ENCODE measurements around the gene GRK5. TPM values are rescaled to one million over a fixed set of nuclear protein-coding genes. Genes with fewer than 3 reads are reported as not detected.

GRK5 gene
- polyA plus RNA-seq, 1 donor from 2014 or later: 34.9 TPM

DNA sequence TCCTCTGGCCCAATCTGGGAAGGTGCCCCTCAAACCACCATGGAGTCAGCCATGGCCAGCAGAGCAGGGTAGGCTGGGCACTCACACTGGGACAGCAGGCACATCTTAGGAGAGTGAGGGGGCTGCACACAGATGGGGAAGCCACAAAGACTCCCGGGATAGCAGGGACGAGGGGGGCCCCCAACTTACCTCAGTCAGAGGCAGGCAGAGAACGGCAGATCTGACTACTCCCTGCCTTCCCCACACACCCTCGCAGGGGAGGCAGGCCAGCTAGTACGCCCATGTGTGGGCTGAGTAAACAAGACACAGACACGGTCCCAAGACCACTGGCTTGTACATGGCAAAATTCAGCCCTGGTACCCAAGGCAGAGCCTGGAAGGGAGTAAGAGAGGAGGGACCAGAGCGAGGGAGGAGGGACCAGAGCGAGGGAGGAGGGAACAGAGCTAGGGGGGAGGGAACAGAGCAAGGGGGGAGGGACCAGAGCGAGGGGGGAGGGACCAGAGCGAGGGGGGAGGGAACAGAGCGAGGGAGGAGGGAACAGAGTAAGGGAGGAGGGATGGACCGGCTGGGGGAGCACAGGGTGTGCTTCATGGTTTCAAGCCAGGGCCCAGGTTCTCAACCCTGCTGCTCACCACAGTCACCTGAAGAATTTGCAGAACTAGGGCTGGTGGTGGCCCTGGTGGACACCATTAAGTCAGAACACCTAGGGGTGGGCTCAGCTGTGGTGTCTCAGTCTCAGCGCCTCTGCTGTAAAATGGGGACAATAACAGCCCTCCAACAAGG lies 261.4 kb downstream of the GRK5 start:
- Histone ChIP-seq H3K9me3 (ENCODE audit: low read length) (no peaks in the 10 kb centered on the region), H3K27me3 (ENCODE audit: insufficient read depth, low read depth, low read length) (no peaks in the 10 kb centered on the region), H3F3A (ENCODE audit: insufficient read depth, low read length, poor library complexity, severe bottlenecking) (no peaks in the 10 kb centered on the region), H3K9me2 (ENCODE audit: insufficient read depth, low read length) (no peaks in the 10 kb centered on the region), H3K4me2 (ENCODE audit: low read length) (no peak overlapping the region), H3K36me3 (ENCODE audit: insufficient read depth, low read length) (no peaks in the 10 kb centered on the region), H3K9ac (ENCODE audit: low read length) (no peak overlapping the region), H4K20me1 (ENCODE audit: insufficient read depth) (no peaks in the 10 kb centered on the region), H3K27ac (ENCODE audit: low read length) (no peak overlapping the region), H3K79me2 (replicated peaks; ENCODE audit: insufficient read depth, low read length) (no peaks in the 10 kb centered on the region), H2AFZ (ENCODE audit: low read depth, low read length) (no peak overlapping the region), H3K4me3 (ENCODE audit: low read length) (no peak overlapping the region)
- TF ChIP-seq TAF1 (IDR thresholded peaks at IDR 0.05; ENCODE audit: low read depth) (no peak), RAD21 (conservative IDR thresholded peaks at IDR 0.05) (no peak), EP300 (conservative IDR thresholded peaks at IDR 0.05; ENCODE audit: poor library complexity, severe bottlenecking) (no peak)

DNA sequence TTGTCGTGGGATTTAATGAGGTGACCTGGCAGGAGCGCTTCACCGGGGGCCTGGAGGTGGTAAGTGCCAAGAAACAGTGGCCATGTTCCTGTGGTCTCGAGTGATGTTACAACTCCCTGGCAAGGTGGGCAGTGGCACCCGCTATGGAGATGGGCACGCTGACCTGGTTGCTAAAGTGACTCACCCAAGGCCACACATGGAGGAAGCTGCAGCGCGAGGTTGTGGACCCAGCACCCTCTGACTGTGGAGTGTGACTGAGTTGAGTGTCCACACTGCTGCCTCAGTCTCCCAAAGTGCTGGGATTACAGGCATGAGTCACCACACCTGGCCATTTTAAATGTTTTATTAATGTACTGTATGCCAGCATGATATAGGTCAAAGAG lies 261.9 kb downstream of the GRK5 start:
- no peaks in the 10 kb centered on the region for H4K20me1 ChIP-seq (ENCODE audit: insufficient read depth)
- H3F3A ChIP-seq (ENCODE audit: insufficient read depth, low read length, poor library complexity, severe bottlenecking): no peaks in the 10 kb centered on the region
- no peaks in the 10 kb centered on the region for H3K27me3 ChIP-seq (ENCODE audit: insufficient read depth, low read depth, low read length)
- no peak overlapping the region for H2AFZ ChIP-seq (ENCODE audit: low read depth, low read length)
- H3K4me2 ChIP-seq (ENCODE audit: low read length): no peak overlapping the region
- H3K9me2 ChIP-seq (ENCODE audit: insufficient read depth, low read length): no peaks in the 10 kb centered on the region
- no peak overlapping the region for H3K4me3 ChIP-seq (ENCODE audit: low read length)
- TF ChIP-seq SMC3 (conservative IDR thresholded peaks at IDR 0.05; ENCODE audit: poor library complexity): no peak
- no peak for TF ChIP-seq TAF1 (IDR thresholded peaks at IDR 0.05; ENCODE audit: low read depth)
- TF ChIP-seq, protein P1, sequence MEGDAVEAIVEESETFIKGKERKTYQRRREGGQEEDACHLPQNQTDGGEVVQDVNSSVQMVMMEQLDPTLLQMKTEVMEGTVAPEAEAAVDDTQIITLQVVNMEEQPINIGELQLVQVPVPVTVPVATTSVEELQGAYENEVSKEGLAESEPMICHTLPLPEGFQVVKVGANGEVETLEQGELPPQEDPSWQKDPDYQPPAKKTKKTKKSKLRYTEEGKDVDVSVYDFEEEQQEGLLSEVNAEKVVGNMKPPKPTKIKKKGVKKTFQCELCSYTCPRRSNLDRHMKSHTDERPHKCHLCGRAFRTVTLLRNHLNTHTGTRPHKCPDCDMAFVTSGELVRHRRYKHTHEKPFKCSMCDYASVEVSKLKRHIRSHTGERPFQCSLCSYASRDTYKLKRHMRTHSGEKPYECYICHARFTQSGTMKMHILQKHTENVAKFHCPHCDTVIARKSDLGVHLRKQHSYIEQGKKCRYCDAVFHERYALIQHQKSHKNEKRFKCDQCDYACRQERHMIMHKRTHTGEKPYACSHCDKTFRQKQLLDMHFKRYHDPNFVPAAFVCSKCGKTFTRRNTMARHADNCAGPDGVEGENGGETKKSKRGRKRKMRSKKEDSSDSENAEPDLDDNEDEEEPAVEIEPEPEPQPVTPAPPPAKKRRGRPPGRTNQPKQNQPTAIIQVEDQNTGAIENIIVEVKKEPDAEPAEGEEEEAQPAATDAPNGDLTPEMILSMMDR (IDR thresholded peaks at IDR 0.05; ENCODE audit: poor library complexity, severe bottlenecking): no peak
- no peak for TF ChIP-seq EZH2 (IDR thresholded peaks at IDR 0.05; ENCODE audit: borderline replicate concordance, insufficient read depth, low read length, poor library complexity, severe bottlenecking)
- TF ChIP-seq EP300 (conservative IDR thresholded peaks at IDR 0.05; ENCODE audit: poor library complexity, severe bottlenecking): no peak
- TF ChIP-seq RAD21 (conservative IDR thresholded peaks at IDR 0.05): no peak
- TF ChIP-seq POLR2AphosphoS5 (IDR thresholded peaks at IDR 0.05): no peak
- no peak for TF ChIP-seq MXI1 (conservative IDR thresholded peaks at IDR 0.05; ENCODE audit: poor library complexity, severe bottlenecking)
- TF ChIP-seq, protein P2, sequence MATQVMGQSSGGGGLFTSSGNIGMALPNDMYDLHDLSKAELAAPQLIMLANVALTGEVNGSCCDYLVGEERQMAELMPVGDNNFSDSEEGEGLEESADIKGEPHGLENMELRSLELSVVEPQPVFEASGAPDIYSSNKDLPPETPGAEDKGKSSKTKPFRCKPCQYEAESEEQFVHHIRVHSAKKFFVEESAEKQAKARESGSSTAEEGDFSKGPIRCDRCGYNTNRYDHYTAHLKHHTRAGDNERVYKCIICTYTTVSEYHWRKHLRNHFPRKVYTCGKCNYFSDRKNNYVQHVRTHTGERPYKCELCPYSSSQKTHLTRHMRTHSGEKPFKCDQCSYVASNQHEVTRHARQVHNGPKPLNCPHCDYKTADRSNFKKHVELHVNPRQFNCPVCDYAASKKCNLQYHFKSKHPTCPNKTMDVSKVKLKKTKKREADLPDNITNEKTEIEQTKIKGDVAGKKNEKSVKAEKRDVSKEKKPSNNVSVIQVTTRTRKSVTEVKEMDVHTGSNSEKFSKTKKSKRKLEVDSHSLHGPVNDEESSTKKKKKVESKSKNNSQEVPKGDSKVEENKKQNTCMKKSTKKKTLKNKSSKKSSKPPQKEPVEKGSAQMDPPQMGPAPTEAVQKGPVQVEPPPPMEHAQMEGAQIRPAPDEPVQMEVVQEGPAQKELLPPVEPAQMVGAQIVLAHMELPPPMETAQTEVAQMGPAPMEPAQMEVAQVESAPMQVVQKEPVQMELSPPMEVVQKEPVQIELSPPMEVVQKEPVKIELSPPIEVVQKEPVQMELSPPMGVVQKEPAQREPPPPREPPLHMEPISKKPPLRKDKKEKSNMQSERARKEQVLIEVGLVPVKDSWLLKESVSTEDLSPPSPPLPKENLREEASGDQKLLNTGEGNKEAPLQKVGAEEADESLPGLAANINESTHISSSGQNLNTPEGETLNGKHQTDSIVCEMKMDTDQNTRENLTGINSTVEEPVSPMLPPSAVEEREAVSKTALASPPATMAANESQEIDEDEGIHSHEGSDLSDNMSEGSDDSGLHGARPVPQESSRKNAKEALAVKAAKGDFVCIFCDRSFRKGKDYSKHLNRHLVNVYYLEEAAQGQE (IDR thresholded peaks at IDR 0.05; ENCODE audit: borderline replicate concordance): no peak
- no peak overlapping the region for H3K27ac ChIP-seq (ENCODE audit: low read length)
- no peaks in the 10 kb centered on the region for H3K36me3 ChIP-seq (ENCODE audit: insufficient read depth, low read length)
- no peaks in the 10 kb centered on the region for H3K9me3 ChIP-seq (ENCODE audit: low read length)
- no peaks in the 10 kb centered on the region for H3K79me2 ChIP-seq (replicated peaks; ENCODE audit: insufficient read depth, low read length)
- H3K9ac ChIP-seq (ENCODE audit: low read length): no peak overlapping the region
